ENCODE results near the gene UBA5. TPM values are rescaled to one million over a fixed set of nuclear protein-coding genes. Genes with fewer than 3 reads are reported as not detected.

Gene UBA5
- total RNA-seq, 1 donor from 2014 or later, result 36.2 TPM

- Mint-ChIP-seq H3K27me3 (ENCODE audit: low read depth, unreplicated experiment) (no peaks in the 10 kb centered on the region), H3K27ac (ENCODE audit: unreplicated experiment) (no peak overlapping the region), H3K36me3 (ENCODE audit: low read depth, unreplicated experiment) (peaks cover 15% of the 10 kb centered on the region), H3K4me3 (ENCODE audit: unreplicated experiment) (no peak overlapping the region), H3K9me3 (ENCODE audit: unreplicated experiment) (no peaks in the 10 kb centered on the region), H3K4me1 (ENCODE audit: low read depth, unreplicated experiment) (peaks cover 16% of the 10 kb centered on the region)
- Histone ChIP-seq H3K4me1 (ENCODE audit: insufficient read depth, low read length) (peaks cover 5% of the 10 kb centered on the region), H3K4me2 (ENCODE audit: low read length) (no peak overlapping the region), H4K20me1 (ENCODE audit: insufficient read depth, low read length) (peaks cover 13% of the 10 kb centered on the region), H3K27me3 (ENCODE audit: insufficient read depth, low read length) (no peaks in the 10 kb centered on the region), H3K27ac (ENCODE audit: low read depth, low read length) (no peak overlapping the region), H3K9me3 (ENCODE audit: insufficient read depth, low read depth, low read length) (no peaks in the 10 kb centered on the region), H3K9ac (ENCODE audit: low read length) (no peak overlapping the region), H3K4me3 (ENCODE audit: insufficient read depth, low read depth, low read length) (no peak overlapping the region), H3K79me2 (ENCODE audit: insufficient read depth, low read length) (peaks cover 19% of the 10 kb centered on the region), H3K36me3 (ENCODE audit: insufficient read depth, low read length) (peaks cover 30% of the 10 kb centered on the region), H2AFZ (ENCODE audit: low read depth, low read length) (no peak overlapping the region)
- DNase-seq (ENCODE audit: low read depth), result no peak
- no peak for FAIRE-seq
- TF ChIP-seq EZH2 (IDR thresholded peaks at IDR 0.05; ENCODE audit: insufficient read depth, low read length), result no peak
- TF ChIP-seq CTCF (IDR thresholded peaks at IDR 0.05; ENCODE audit: insufficient read depth, low read depth, low read length), result no peak
Measured at GRCh38 chr3:132716372-132716771, 56.2 kb downstream of the UBA5 start.

GRCh38 chr3:132720228-132720627 lies 60.1 kb downstream of the UBA5 start:
- Histone ChIP-seq H3K4me3 (ENCODE audit: insufficient read depth, low read depth, low read length) (no peak overlapping the region), H2AFZ (ENCODE audit: low read depth, low read length) (no peak overlapping the region), H3K27me3 (ENCODE audit: insufficient read depth, low read length) (no peaks in the 10 kb centered on the region), H3K4me1 (ENCODE audit: insufficient read depth, low read length) (peaks cover 13% of the 10 kb centered on the region), H3K4me2 (ENCODE audit: low read length) (peak overlapping the region; percentile 93), H3K9me3 (ENCODE audit: insufficient read depth, low read depth, low read length) (no peaks in the 10 kb centered on the region), H4K20me1 (ENCODE audit: insufficient read depth, low read length) (peaks cover 16% of the 10 kb centered on the region), H3K79me2 (ENCODE audit: insufficient read depth, low read length) (peaks cover 23% of the 10 kb centered on the region), H3K9ac (ENCODE audit: low read length) (no peak overlapping the region), H3K27ac (ENCODE audit: low read depth, low read length) (no peak overlapping the region), H3K36me3 (ENCODE audit: insufficient read depth, low read length) (peaks cover 8% of the 10 kb centered on the region)
- TF ChIP-seq CTCF (IDR thresholded peaks at IDR 0.05; ENCODE audit: insufficient read depth, low read depth, low read length), result no peak
- TF ChIP-seq EZH2 (IDR thresholded peaks at IDR 0.05; ENCODE audit: insufficient read depth, low read length), result no peak
- no peak overlapping the region for H3K27ac Mint-ChIP-seq (ENCODE audit: unreplicated experiment)
- FAIRE-seq (no peak), DNase-seq (ENCODE audit: low read depth) (no peak)
- H3K4me3 Mint-ChIP-seq (ENCODE audit: unreplicated experiment), result peak overlapping the region; percentile 98
- H3K4me1 Mint-ChIP-seq (ENCODE audit: low read depth, unreplicated experiment), result peaks cover 24% of the 10 kb centered on the region
- H3K36me3 Mint-ChIP-seq (ENCODE audit: low read depth, unreplicated experiment), result peaks cover 10% of the 10 kb centered on the region
- no peaks in the 10 kb centered on the region for H3K27me3 Mint-ChIP-seq (ENCODE audit: low read depth, unreplicated experiment)
- no peaks in the 10 kb centered on the region for H3K9me3 Mint-ChIP-seq (ENCODE audit: unreplicated experiment)

GRCh38 chr3:132721479-132722164 lies 61.5 kb downstream of the UBA5 start:
- H3K27ac Mint-ChIP-seq (ENCODE audit: unreplicated experiment), result peak overlapping the region; percentile 91
- no peaks in the 10 kb centered on the region for H3K27me3 Mint-ChIP-seq (ENCODE audit: low read depth, unreplicated experiment)
- H3K4me2 ChIP-seq (ENCODE audit: low read length), result peak overlapping the region; percentile 93
- H3K4me1 ChIP-seq (ENCODE audit: insufficient read depth, low read length), result peaks cover 13% of the 10 kb centered on the region
- H3K4me3 Mint-ChIP-seq (ENCODE audit: unreplicated experiment), result peak overlapping the region; percentile 98
- FAIRE-seq, result no peak
- peaks cover 24% of the 10 kb centered on the region for H3K4me1 Mint-ChIP-seq (ENCODE audit: low read depth, unreplicated experiment)
- H3K36me3 Mint-ChIP-seq (ENCODE audit: low read depth, unreplicated experiment), result peaks cover 6% of the 10 kb centered on the region
- peak overlapping the region; percentile 92 for H3K9ac ChIP-seq (ENCODE audit: low read length)
- H3K9me3 Mint-ChIP-seq (ENCODE audit: unreplicated experiment), result no peaks in the 10 kb centered on the region
- H3K79me2 ChIP-seq (ENCODE audit: insufficient read depth, low read length), result peaks cover 23% of the 10 kb centered on the region
- peak overlapping the region; percentile 86 for H3K4me3 ChIP-seq (ENCODE audit: insufficient read depth, low read depth, low read length)
- H3K36me3 ChIP-seq (ENCODE audit: insufficient read depth, low read length), result peaks cover 3% of the 10 kb centered on the region
- TF ChIP-seq CTCF (IDR thresholded peaks at IDR 0.05; ENCODE audit: insufficient read depth, low read depth, low read length) (no peak), EZH2 (IDR thresholded peaks at IDR 0.05; ENCODE audit: insufficient read depth, low read length) (no peak)
- DNase-seq (ENCODE audit: low read depth), result peak; percentile 65
- peak overlapping the region; percentile 90 for H3K27ac ChIP-seq (ENCODE audit: low read depth, low read length)
- peak overlapping the region; percentile 78 for H2AFZ ChIP-seq (ENCODE audit: low read depth, low read length)
- H4K20me1 ChIP-seq (ENCODE audit: insufficient read depth, low read length), result peaks cover 16% of the 10 kb centered on the region
- no peaks in the 10 kb centered on the region for H3K27me3 ChIP-seq (ENCODE audit: insufficient read depth, low read length)
- no peaks in the 10 kb centered on the region for H3K9me3 ChIP-seq (ENCODE audit: insufficient read depth, low read depth, low read length)

Data from astrocyte (in vitro differentiated cells and primary cell).